Caco-2 (cell line): Measurements from ENCODE around the gene NFKBIA. TPM values are rescaled to one million over a fixed set of nuclear protein-coding genes. Genes with fewer than 3 reads are reported as not detected.

Source experiments
- BruUV-seq: library from RNA; stranded (reverse); fragments of 400-500 nt; replicated peaks from 2 replicates; lab custom pipeline; 2021; lab: Mats Ljungman, UMichigan
- CTCF ChIA-PET: fragments of 300-600 bp; sonication (Branson Sonifier 250); formaldehyde crosslinking; loops from one replicate; lab custom pipeline; 2022; ENCODE audit warnings: antibody characterized with exemption; lab: Charles Lee
- POLR2A ChIA-PET: fragments of 300-600 bp; sonication (Branson Sonifier 250); formaldehyde crosslinking; loops from one replicate; lab custom pipeline; 2022; ENCODE audit warnings: antibody characterized with exemption; lab: Charles Lee
- DNase-seq, 2 experiments: peaks; one replicate each; pipeline versions ENCODE4 v3.0.0 to v3.0.0-alpha.2; 2020 to 2022
- H3K27me3 ChIP-seq: replicated peaks from 2 replicates; pipeline ENCODE4 v1.6.0; 2011; ENCODE audit warnings: low read length; ENCODE audit not compliant: control insufficient read depth, insufficient read depth
- H3K36me3 ChIP-seq: 2 replicates; pipeline ENCODE4 v1.5.1; 2011; ENCODE audit warnings: low read length; ENCODE audit not compliant: control insufficient read depth, insufficient read depth
- H3K4me1 ChIP-seq: fragments of 250-450 bp; sonication (Bioruptor Pico); 2 replicates; pipeline ENCODE4 v1.5.1; 2020; ENCODE audit warnings: mild to moderate bottlenecking
- H3K4me3 ChIP-seq: 2 replicates; pipeline ENCODE4 v1.5.1; 2011; ENCODE audit warnings: low read depth, mild to moderate bottlenecking, control low read depth, low read length
- H3K9me3 ChIP-seq: fragments of 250-450 bp; sonication (Bioruptor Pico); 2 replicates; pipeline ENCODE4 v1.5.1; 2020; ENCODE audit warnings: mild to moderate bottlenecking, moderate library complexity
- H3K27ac Mint-ChIP-seq: one replicate; pipeline ENCODE4 v1.8.0; 2022; ENCODE audit warnings: mixed read lengths; ENCODE audit not compliant: unreplicated experiment
- H3K27me3 Mint-ChIP-seq: one replicate; pipeline ENCODE4 v1.8.0; 2022; ENCODE audit warnings: mixed read lengths; ENCODE audit not compliant: insufficient read depth, unreplicated experiment
- H3K36me3 Mint-ChIP-seq: one replicate; pipeline ENCODE4 v1.8.0; 2022; ENCODE audit warnings: mild to moderate bottlenecking, mixed read lengths; ENCODE audit not compliant: insufficient read depth, unreplicated experiment
- H3K4me1 Mint-ChIP-seq: one replicate; pipeline ENCODE4 v1.8.0; 2022; ENCODE audit warnings: low read depth, mixed read lengths; ENCODE audit not compliant: unreplicated experiment
- H3K4me3 Mint-ChIP-seq: one replicate; pipeline ENCODE4 v1.8.0; 2022; ENCODE audit warnings: mild to moderate bottlenecking, moderate library complexity, mixed read lengths; ENCODE audit not compliant: unreplicated experiment
- H3K9me3 Mint-ChIP-seq: one replicate; pipeline ENCODE4 v1.8.0; 2022; ENCODE audit warnings: mixed read lengths; ENCODE audit not compliant: unreplicated experiment
- CTCF ChIP-seq, 2 experiments: fragments of 200-600 bp in 1 of 2; IDR thresholded peaks; 1 replicate in 1 of 2; 2 replicates in 1 of 2; pipeline versions ENCODE4 v1.5.1 to v1.8.0; 2011 to 2022; ENCODE audit warnings: antibody characterized with exemption in 1 of 2, control low read depth in 1 of 2, inconsistent platforms in 1 of 2, low read depth in 1 of 2, low read length in 1 of 2, mild to moderate bottlenecking in 1 of 2, moderate library complexity in 1 of 2; ENCODE audit not compliant: insufficient read depth in 1 of 2, severe bottlenecking in 1 of 2, unreplicated experiment in 1 of 2
- intact Hi-C: fragments of 100-400 bp; cut with micrococcal nuclease; formaldehyde crosslinking; loops from one replicate; pipeline ENCODE4 v1.10.0; 2022; ENCODE audit not compliant: unreplicated experiment
- total RNA-seq: library from RNA; stranded (reverse); gene quantifications from 2 replicates; pipeline ENCODE4 v1.2.3, GENCODE V29; 2022

NFKBIA gene
- total RNA-seq, 1 experiment from 2014 or later = 33.4 TPM

DNA sequence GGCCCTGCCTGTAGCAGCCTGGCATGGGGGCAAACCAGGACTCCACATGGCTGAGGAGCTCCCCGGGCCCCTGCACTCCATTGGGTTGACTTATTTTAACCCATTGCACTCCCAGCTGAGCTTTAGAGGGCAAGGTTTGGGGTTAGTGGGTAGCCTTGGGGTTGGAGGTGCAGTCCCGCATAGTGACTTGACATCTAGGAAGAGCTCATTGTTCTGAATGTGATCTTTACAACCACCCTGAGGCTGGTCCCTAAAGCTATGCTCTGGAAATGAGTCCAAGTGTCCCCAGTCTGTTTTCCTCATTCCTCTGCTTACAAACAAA is 36.4 kb downstream of the NFKBIA start:
- ChIA-PET CTCF (no interaction called here), POLR2A (no interaction called here)
- H3K4me3 Mint-ChIP-seq = no peak overlapping the region
- H3K4me1 ChIP-seq = peaks cover 8% of the 10 kb centered on the region
- peaks cover 9% of the 10 kb centered on the region for H3K9me3 Mint-ChIP-seq
- no peak overlapping the region for H3K27ac Mint-ChIP-seq
- no peaks in the 10 kb centered on the region for H3K36me3 ChIP-seq
- no peak for TF ChIP-seq CTCF (IDR thresholded peaks at IDR 0.05; ENCODE audit: insufficient read depth in 1 of 2, low read depth in 1 of 2, low read length in 1 of 2, severe bottlenecking in 1 of 2, unreplicated experiment in 1 of 2)
- H3K36me3 Mint-ChIP-seq = no peaks in the 10 kb centered on the region
- H3K9me3 ChIP-seq = 0 out of 2 replicates have a peak, but pooled peaks cover 5% of the 10 kb centered on the region
- no peak overlapping the region for H3K4me3 ChIP-seq
- H3K27me3 Mint-ChIP-seq = no peaks in the 10 kb centered on the region
- DNase-seq = no peak
- H3K4me1 Mint-ChIP-seq = no peaks in the 10 kb centered on the region
- intact Hi-C loops = no loop called here
- H3K27me3 ChIP-seq = no peaks in the 10 kb centered on the region
- BruUV-seq = no TSS peak

GRCh38 chr14:35367056-35367372 is 37.5 kb downstream of the NFKBIA start:
- intact Hi-C loops = no loop called here
- H3K4me1 Mint-ChIP-seq = no peaks in the 10 kb centered on the region
- Histone ChIP-seq H3K36me3 (no peaks in the 10 kb centered on the region), H3K27me3 (no peaks in the 10 kb centered on the region), H3K4me3 (no peak overlapping the region), H3K9me3 (0 out of 2 replicates have a peak, but pooled peaks cover 5% of the 10 kb centered on the region), H3K4me1 (peaks cover 8% of the 10 kb centered on the region)
- ChIA-PET CTCF (no interaction called here), POLR2A (no interaction called here)
- H3K27me3 Mint-ChIP-seq = no peaks in the 10 kb centered on the region
- no peaks in the 10 kb centered on the region for H3K36me3 Mint-ChIP-seq
- no peak overlapping the region for H3K4me3 Mint-ChIP-seq
- no peak for DNase-seq
- no peak overlapping the region for H3K27ac Mint-ChIP-seq
- no peak for TF ChIP-seq CTCF (IDR thresholded peaks at IDR 0.05; ENCODE audit: insufficient read depth in 1 of 2, low read depth in 1 of 2, low read length in 1 of 2, severe bottlenecking in 1 of 2, unreplicated experiment in 1 of 2)
- peaks cover 9% of the 10 kb centered on the region for H3K9me3 Mint-ChIP-seq
- BruUV-seq = no TSS peak

DNA sequence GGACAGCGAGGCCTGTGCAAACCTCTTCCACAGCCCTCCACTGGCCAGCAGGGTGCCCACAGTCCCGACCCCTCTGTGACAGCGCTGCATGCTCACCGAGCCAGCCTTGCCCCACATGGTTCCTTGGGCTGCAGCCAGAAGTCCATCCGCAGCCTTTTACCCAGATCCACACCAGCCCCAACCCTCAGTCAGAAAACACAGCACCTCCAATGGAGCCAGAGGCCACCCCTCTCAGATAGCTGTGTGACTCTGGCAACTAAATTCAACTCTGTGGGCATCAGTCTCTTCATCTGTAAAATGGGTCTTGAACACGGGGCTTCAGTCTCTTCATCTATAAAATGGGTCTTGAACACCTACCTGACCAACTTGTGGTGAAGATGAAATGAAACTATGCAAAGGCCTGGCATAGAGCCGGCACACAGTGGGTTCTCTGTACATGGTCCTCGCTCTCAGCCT is 38.0 kb downstream of the NFKBIA start:
- Mint-ChIP-seq H3K36me3 (no peaks in the 10 kb centered on the region), H3K4me3 (no peak overlapping the region), H3K27ac (no peak overlapping the region), H3K9me3 (peaks cover 9% of the 10 kb centered on the region), H3K27me3 (no peaks in the 10 kb centered on the region), H3K4me1 (no peaks in the 10 kb centered on the region)
- H3K27me3 ChIP-seq = no peaks in the 10 kb centered on the region
- intact Hi-C loops = no loop called here
- CTCF ChIA-PET = no interaction called here
- POLR2A ChIA-PET = no interaction called here
- H3K9me3 ChIP-seq = 0 out of 2 replicates have a peak, but pooled peaks cover 5% of the 10 kb centered on the region
- TF ChIP-seq CTCF (IDR thresholded peaks at IDR 0.05; ENCODE audit: insufficient read depth in 1 of 2, low read depth in 1 of 2, low read length in 1 of 2, severe bottlenecking in 1 of 2, unreplicated experiment in 1 of 2) = no peak
- H3K4me1 ChIP-seq = peaks cover 8% of the 10 kb centered on the region
- H3K4me3 ChIP-seq = no peak overlapping the region
- DNase-seq = no peak
- no TSS peak for BruUV-seq
- H3K36me3 ChIP-seq = no peaks in the 10 kb centered on the region
